Glutamatergic neuron (in vitro differentiated cells): Measurements from ENCODE around the gene ARRDC1. TPM values are rescaled to one million over a fixed set of nuclear protein-coding genes. Genes with fewer than 3 reads are reported as not detected.

Experiments
- DNase-seq: peaks from one replicate; pipeline ENCODE4 v3.0.0; 2022
- H3K27ac Mint-ChIP-seq: one replicate; pipeline ENCODE4 v1.8.0; 2020; ENCODE audit warnings: mild to moderate bottlenecking, mixed read lengths, inconsistent platforms; ENCODE audit not compliant: unreplicated experiment
- H3K27me3 Mint-ChIP-seq: one replicate; pipeline ENCODE4 v1.8.0; 2020; ENCODE audit warnings: mild to moderate bottlenecking, moderate library complexity, mixed read lengths, inconsistent platforms; ENCODE audit not compliant: unreplicated experiment
- H3K36me3 Mint-ChIP-seq: one replicate; pipeline ENCODE4 v1.8.0; 2020; ENCODE audit warnings: mild to moderate bottlenecking, mixed read lengths, inconsistent platforms; ENCODE audit not compliant: unreplicated experiment
- H3K4me1 Mint-ChIP-seq: one replicate; pipeline ENCODE4 v1.8.0; 2020; ENCODE audit warnings: mild to moderate bottlenecking, low read depth, mixed read lengths, inconsistent platforms; ENCODE audit not compliant: unreplicated experiment
- H3K4me3 Mint-ChIP-seq: one replicate; pipeline ENCODE4 v1.8.0; 2020; ENCODE audit warnings: mild to moderate bottlenecking, mixed read lengths, inconsistent platforms; ENCODE audit not compliant: unreplicated experiment
- H3K9me3 Mint-ChIP-seq: one replicate; pipeline ENCODE4 v1.8.0; 2020; ENCODE audit warnings: mild to moderate bottlenecking, moderate library complexity, mixed read lengths, inconsistent platforms; ENCODE audit not compliant: unreplicated experiment
- total RNA-seq: library from RNA; stranded (reverse); fragmentation: NEBNext Ultra II Directional; extraction: Animal tissue kit (Norgen Biotek cat#: 25700); gene quantifications from one replicate; pipeline ENCODE4 v1.2.1, GENCODE V29; 2021; ENCODE audit not compliant: unreplicated experiment
- TF ChIP-seq, protein P1 (sequence below): fragments of 200-600 bp; sonication (generic); IDR thresholded peaks from one replicate; pipeline ENCODE4 v1.5.0; 2021; ENCODE audit not compliant: partially characterized antibody, unreplicated experiment

Gene ARRDC1
- total RNA-seq, 1 donor from 2014 or later, result 22.5 TPM

DNA sequence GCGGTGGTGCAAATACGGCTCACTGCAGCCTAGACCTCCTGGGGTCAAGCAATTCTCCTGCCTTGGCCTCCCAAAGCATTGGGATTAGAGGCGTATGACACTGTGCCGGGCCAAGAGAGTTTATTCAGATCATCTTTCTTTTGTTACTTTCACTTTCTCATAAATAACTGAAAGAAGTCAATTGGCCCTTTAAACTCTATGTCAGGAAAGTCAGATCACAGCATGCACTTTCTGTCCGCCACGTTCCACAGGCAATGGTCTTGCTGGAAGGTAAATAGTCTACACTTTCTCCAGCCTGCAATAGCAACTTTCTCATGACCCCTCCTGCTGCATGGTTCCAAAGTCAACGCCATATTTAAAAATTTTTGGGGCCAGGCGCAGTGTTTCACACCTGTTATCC lies 6.5 kb upstream of the ARRDC1 start:
- H3K27ac Mint-ChIP-seq, result no peak overlapping the region
- TF ChIP-seq, protein P1, sequence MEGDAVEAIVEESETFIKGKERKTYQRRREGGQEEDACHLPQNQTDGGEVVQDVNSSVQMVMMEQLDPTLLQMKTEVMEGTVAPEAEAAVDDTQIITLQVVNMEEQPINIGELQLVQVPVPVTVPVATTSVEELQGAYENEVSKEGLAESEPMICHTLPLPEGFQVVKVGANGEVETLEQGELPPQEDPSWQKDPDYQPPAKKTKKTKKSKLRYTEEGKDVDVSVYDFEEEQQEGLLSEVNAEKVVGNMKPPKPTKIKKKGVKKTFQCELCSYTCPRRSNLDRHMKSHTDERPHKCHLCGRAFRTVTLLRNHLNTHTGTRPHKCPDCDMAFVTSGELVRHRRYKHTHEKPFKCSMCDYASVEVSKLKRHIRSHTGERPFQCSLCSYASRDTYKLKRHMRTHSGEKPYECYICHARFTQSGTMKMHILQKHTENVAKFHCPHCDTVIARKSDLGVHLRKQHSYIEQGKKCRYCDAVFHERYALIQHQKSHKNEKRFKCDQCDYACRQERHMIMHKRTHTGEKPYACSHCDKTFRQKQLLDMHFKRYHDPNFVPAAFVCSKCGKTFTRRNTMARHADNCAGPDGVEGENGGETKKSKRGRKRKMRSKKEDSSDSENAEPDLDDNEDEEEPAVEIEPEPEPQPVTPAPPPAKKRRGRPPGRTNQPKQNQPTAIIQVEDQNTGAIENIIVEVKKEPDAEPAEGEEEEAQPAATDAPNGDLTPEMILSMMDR, result no peak
- H3K36me3 Mint-ChIP-seq, result no peaks in the 10 kb centered on the region
- H3K9me3 Mint-ChIP-seq, result no peaks in the 10 kb centered on the region
- H3K4me3 Mint-ChIP-seq, result no peak overlapping the region
- no peak for DNase-seq
- peaks cover 9% of the 10 kb centered on the region for H3K27me3 Mint-ChIP-seq
- peaks cover 6% of the 10 kb centered on the region for H3K4me1 Mint-ChIP-seq

DNA sequence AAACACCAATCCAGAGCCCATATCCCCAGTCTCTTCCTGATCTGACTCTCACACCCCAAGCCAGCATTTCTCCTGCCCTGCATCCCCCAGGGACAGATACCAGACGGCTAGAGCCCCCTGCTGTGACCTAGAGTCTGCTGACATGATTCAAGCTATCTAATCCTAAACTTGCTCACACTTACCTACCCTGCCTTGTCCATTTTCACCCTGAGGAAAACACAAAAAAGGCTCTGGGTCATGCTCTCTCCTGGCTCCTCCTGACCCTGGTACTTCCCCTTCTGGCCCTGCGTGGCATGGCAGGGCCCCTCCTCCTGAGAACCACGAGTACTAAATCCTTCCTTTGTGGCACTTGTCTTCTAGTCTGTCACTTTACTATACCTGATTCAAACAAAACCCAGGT lies 2.8 kb upstream of the ARRDC1 start:
- DNase-seq, result no peak
- Mint-ChIP-seq H3K27me3 (peaks cover 13% of the 10 kb centered on the region), H3K9me3 (no peaks in the 10 kb centered on the region), H3K36me3 (no peaks in the 10 kb centered on the region), H3K4me1 (peaks cover 13% of the 10 kb centered on the region), H3K4me3 (peak overlapping the region; percentile 12), H3K27ac (peak overlapping the region; percentile 7)
- TF ChIP-seq, protein P1, result no peak

DNA sequence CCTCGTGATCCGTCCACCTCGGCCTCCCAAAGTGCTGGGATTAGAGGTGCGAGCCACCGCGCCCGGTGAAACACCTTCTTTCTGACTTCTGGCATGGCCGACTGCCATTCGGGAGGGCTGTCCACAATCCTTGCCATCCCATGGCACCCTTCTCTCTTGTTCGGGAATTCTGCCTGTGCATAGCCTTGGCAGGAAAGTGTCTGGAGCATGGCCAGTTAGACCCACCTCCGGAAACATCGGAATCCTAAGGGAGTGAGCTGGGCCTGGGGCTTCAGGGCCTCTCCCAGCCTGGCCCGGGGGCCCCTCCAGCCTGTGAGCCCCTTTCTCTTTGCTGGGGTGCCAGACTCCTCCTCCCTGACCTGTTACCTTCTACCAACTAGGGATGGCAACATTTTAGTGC lies 1.6 kb upstream of the ARRDC1 start:
- Mint-ChIP-seq H3K36me3 (no peaks in the 10 kb centered on the region), H3K4me3 (peak overlapping the region; percentile 67), H3K4me1 (peaks cover 13% of the 10 kb centered on the region), H3K27me3 (peaks cover 12% of the 10 kb centered on the region), H3K9me3 (no peaks in the 10 kb centered on the region), H3K27ac (no peak overlapping the region)
- DNase-seq, result no peak
- TF ChIP-seq, protein P1, result no peak

DNA sequence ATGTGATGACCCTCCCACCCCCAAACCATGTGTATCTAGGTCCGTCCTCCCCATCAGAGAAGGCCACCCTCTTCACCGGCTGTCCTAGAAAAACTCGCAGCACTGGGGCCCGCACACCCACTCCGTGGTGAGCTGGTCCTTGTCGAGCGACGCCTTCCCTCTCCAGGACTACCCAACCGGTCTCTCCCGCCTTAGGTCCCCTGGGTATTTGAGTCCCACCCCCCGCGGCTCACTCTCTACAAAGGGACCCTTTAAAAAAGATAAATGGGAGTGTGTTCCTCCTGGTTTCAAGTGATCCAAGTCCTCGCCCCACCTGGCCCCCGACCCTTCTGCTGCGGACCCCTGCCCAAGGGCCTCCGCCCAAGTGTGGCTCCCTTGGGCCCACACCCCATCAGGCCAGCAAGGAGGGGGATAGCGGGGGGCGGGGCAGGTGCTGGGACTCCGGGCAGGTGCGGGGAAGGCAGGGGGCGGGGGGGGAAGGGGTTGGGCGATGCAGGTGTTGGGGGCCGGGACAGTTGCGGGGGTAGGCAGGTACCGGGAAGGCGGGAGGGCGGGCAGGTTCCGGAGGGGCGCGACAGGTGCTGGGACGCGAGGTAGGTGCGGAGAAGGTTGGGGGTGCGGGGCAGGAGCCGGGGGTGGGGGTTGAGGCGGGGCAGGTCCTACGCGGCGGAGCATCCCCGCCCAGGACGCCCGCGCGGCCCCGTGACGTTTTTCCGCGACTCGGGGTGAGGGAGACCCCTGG lies 970 bp upstream of the ARRDC1 start:
- H3K4me3 Mint-ChIP-seq, result peak overlapping the region; percentile 61
- H3K4me1 Mint-ChIP-seq, result peaks cover 13% of the 10 kb centered on the region
- H3K27ac Mint-ChIP-seq, result peak overlapping the region; percentile 22
- H3K36me3 Mint-ChIP-seq, result no peaks in the 10 kb centered on the region
- TF ChIP-seq, protein P1, result no peak
- DNase-seq, result no peak
- H3K27me3 Mint-ChIP-seq, result peaks cover 12% of the 10 kb centered on the region
- no peaks in the 10 kb centered on the region for H3K9me3 Mint-ChIP-seq

DNA sequence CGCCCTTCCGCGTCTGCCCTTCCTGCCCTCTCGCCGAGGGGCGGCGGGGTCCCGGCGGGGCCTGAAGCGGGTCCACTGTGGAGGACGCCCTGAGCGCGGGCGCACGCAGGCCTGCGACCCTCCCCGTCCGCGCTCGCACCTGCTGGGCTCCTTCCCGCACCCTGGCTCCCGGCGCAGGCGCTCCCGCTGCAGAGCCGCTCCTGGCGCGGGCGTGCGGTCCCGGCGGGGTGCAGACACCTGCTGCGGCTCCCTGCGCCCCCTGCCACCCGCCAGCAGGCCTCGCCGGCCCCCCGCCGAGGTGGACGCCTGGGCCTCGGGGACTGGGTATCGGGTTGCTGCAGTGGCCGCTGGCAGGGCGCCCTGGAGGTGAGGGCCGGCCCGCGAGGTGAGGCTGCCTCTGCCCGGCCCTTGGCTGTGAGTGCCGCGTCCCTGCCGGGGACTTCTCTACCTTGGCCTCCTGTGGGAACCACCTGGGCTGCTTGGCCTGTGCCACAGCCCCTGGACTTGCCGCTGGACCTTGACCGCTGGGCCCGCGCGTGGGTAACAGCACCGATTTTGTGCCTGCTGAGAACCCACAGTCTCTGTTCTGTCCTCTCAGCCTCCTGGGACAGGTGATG lies 627 bp downstream of the ARRDC1 start:
- TF ChIP-seq, protein P1, result no peak
- DNase-seq, result peak; percentile 57
- peaks cover 13% of the 10 kb centered on the region for H3K4me1 Mint-ChIP-seq
- H3K27me3 Mint-ChIP-seq, result peaks cover 10% of the 10 kb centered on the region
- H3K36me3 Mint-ChIP-seq, result no peaks in the 10 kb centered on the region
- H3K9me3 Mint-ChIP-seq, result no peaks in the 10 kb centered on the region
- no peak overlapping the region for H3K27ac Mint-ChIP-seq
- peak overlapping the region; percentile 84 for H3K4me3 Mint-ChIP-seq
